Stimulated activated naive CD4-positive, alpha-beta T cell treated with Interleukin-2 at 50 U/mL for 16 hours (primary cell): Measurements from ENCODE around the gene BIK.
A peak's percentile ranks its signal among the peaks of the same experiment; 100 is the strongest.
"Not testable (repeated sequence)": the region's sequence is repeated elsewhere in the genome, so short reads cannot be mapped to it uniquely, and the experiment has no call there.

Experiments used
- DNase-seq: peaks from one replicate; lab custom pipeline; 2025; lab: John Stamatoyannopoulos, UW

Gene BIK

DNA sequence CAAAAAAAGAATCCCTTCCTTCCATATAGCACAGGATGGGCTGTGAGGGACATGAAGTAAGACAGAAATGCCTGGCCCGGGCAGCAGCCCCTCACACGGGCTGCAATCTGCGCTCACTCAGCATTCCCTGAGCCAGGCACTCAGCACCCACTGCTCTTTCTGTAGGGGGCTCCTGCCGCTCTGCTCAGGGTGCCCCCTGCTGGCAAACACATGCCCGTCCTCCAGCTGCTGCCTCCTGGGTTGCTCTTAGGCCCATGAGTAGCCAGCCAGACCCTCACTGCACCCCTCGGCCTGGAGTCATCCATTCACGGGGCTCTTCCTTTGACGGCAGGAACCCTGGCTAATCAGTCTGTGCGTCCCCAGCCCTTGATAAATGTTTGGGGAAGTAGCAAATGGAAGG, 25.7 kb downstream of the BIK start:
- DNase-seq = peak; percentile 12

DNA sequence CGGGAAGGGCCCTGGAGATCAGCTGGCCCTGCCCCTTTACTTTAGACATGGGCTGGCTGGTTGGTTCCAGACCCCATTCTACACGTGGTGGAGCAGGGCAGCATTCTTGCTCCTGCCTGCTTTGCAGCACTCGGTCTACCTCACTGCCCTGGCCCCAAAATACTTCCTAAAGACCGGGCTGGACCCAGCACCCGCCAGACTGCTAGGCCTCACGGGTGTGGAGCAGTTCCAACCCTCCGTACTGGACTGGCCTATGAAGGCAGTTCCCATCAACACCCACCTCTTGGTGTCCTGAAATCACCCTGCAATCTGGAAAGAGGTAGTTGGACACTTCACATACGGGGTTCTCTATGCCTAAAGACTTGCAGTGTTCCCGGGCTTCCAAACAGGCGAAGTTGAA, 26.3 kb downstream of the BIK start:
- DNase-seq = no peak

DNA sequence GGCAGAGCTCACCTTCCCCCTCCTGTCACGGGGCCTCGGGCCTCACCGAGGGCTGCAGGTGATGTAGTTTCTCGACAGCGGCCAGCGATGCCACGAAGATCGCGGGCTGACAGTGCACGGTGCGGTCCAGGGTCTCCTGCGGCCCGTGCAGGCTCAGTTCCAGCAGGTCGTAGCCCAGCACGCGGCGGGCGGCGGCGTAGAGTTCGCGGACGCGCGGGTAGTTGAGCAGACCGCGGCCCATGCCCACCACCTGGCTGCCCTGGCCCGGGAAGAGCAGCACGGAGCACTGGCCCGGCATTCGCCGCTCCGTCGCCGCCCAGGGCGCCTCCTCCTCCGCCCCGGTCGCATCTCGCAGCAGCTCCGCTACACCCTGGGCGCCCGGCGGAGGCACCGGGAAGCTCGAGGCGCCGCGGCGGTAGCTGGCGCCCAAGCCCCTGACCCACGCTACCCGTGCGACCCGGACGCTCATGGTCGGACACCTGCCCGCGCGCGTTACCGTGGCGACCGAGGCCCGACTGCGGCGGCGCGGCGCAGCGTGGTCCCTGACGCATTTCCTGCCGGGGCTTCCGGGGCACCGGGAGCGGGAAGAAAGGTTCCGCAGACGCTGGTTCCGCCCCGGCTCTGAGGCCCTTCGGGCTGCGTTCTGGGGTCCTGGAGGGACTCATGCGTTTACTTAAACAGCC, 32.5 kb downstream of the BIK start, which contains the start of gene MCAT:
TSS of gene MCAT (minus strand) at position 519 of the 683 bp plus-strand sequence. CDS start at position 469, 50 bp downstream.
- peak; percentile 75 for DNase-seq

DNA sequence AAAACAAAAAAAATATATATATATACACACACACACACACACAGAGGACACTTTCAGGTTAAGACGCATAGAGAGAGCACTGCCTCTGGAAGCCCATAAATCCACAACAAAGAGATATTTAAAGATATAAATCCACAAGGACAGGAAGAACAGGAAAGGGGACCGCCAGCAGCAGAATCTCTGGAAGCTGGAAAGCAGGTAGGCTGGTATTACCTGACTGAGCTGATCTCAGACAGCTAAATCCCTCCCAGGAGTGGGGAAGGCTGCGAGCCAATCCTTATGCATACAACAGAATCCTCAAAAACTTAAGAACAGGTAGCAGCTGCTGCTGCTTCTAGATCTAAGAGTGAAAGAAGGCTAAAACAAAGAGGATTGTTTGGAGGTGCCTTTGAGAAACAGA, 34.4 kb downstream of the BIK start:
- DNase-seq = no peak

DNA sequence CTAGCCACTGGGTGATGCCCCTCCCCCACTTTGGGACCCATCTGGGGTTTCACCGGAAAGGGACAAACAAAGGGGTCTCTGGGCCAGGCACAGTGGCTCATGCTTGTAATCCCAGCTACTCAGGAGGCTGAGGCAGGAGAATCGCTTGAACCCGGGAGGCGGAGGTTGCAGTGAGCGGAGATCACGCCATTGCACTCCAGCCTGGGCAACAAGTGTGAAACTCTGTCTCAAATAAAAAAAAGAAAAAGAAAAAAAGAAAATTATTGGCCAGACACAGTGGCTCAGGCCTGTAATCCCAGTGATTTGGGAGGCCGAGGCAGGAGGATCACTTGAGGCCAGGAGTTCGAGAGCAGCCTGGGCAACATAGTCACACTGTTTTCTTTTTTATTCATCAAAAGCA, 34.8 kb downstream of the BIK start:
- not testable (repeated sequence) for DNase-seq

DNA sequence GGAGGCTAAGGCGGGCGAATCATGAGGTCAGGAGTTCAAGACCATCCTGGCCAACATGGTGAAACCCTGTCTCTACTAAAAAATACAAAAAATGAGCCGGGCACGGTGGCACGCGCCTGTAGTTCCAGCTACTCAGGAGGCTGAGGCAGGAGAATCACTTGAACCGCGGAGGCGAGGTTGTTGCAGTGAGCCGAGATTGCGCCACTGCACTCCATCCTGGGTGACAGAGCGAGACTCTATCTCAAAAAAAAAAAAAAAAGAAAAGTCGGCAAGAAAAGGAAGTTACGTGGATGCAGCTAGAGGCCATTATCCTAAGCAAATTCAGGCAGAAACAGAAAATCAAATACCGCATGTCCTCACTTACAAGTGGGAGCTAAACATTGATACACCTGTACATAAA, 35.8 kb downstream of the BIK start:
- not testable (repeated sequence) for DNase-seq

DNA sequence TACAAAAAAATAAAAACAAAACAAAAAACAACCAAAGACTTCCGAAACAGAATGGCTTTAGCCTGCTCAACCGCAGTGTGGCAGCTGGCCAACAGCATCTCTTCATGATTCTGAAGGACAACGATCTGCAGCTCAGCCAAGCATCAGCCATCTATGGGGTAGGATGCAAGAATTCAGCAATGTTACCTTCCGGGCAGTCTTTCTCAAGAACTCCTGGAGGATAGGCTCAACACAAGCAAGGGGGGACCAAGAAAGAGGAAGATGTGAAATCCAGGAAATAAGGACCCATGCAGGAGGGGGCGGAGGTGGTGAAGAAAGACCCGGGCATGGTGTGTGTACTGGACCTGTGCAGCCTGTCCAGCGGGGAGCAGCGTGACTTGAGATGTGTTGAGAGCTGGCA, 37.3 kb downstream of the BIK start:
- DNase-seq = no peak

DNA sequence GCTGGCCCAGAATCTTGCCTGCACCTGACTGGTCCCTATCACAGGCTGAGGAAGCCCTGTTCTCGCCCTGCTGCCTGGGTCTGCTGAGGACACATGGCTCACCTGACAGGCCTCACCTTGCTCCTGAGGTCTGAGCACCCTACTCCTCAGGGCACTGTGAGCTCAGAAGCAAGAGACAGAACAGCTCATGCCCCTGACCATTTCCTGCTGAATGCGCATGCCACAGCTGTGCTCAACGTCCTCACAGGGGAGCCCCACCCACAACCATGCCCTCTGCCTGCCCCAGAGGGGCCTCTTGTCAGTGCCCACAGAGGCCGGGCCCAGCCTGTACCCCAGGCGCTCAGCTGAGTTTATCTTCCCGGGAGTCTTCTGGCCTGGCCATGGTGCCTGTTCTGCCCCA, 38.0 kb downstream of the BIK start:
- no peak for DNase-seq

DNA sequence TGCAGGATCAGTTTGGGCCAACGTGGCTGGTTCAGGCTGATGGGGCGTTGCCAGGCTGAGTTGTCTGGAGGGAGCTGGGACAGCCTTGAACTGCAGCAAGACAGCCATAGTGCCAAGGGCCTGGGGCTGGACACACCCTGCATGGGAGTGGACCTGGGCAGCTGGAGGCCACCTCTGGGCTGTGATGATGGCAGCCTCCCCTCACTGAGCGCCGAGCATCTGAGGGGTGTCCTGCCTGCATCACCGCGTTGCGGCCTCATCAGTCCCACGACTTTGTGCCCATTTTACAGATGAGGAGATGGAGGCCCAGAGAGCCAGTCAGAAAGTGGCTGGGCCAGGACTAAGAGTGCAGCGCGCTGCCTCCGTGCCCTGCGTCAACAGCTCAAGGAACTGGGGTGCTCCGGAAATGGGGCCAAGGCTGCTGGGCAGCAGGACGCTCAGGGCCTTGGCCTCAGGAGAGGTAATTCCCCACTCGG, 40.2 kb downstream of the BIK start:
- DNase-seq = no peak

DNA sequence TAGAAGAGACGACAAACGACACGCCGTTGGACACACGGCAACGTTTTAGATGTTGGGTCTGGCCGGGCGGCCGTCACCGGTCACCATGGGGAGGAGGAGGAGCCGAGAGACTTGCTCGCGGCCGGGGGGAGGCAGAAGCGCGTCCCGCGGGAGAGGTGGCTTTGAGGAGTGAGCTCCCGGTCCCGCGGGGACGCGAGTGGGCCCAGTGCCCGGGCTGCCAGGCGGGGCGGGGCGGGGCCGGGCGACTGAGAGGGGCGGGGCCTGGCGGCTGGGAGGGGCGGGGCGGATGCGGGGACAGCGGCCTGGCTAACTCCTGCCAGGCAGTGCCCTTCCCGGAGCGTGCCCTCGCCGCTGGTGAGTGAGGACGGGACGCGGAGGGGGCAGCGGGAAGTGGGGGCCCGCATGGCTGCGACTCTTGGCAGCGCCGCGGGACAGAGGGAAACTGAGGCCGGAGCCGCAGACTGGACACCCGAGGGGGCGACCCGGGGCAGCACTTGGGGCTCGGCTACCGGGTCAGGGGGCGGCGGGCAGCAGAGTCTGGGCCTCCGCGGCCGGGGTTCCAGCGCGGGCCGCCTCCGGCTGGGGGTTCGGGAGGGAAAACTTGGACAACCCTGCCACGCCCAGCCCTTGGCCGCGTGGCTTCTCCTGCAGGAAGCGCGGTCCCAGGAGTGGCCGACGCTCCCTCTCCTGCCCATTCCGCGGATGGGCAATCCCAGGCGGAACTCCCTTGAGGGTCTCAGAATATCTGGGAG, 40.9 kb downstream of the BIK start, which contains the start of gene TSPO:
TSS of gene TSPO (plus strand) at position 309 of the 752 bp plus-strand sequence. CDS start 7,680 bp downstream, outside the sequence.
- peak; percentile 62 for DNase-seq

DNA sequence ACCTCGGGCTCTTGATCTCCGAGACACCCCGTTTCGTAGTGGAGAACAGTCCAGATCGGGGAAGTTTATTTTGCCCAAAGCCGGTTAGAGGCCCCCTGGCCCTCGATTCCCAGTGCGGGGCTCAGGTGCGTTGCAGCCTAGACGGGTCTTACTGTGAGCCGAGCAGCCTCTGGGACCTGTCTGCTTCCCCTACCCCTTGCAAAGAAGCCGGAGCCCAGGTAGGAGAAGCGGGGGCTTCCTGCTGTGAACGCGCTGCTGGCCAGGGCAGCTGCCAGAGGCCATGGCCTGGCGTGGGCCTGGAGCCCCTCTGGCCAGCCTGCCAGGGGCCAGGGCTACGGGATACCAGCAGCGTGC, 41.4 kb downstream of the BIK start:
- DNase-seq = peak; percentile 11

DNA sequence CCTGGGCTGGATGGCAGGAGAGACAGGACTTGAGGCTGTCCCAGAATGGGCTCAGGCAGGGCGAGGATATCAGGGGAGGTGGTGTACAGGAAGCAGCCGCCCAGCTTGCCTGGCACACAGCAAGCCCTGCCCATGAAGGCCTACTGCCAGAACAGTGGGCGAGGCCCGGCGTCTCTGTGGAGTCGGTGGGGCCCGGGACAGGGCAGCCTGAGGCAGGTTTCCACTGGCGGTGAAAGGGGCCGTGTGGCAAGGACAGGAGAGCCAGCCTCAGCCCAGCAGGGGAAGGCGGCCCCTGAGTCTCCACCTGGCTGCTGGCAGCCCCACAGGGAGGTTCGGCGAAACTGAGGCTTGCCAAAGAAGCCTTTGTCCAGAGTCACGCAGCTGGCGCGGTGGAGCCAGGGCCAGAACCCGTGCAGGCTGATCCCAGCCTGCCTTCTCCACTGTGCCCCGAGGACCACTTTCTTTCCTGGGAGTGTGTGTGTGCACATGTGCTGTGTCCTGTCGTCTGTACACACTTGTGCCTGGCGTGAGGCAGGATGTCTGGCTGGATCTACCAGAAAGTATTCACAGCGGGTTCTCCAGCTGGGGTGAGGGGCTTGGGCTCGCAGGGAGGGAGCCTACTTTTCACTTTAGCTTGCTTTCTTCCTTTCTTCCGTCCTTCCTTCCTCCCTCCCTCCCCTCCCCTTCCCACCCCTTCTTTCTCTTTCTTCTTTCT, 42.0 kb downstream of the BIK start:
- DNase-seq = peak; percentile 61

DNA sequence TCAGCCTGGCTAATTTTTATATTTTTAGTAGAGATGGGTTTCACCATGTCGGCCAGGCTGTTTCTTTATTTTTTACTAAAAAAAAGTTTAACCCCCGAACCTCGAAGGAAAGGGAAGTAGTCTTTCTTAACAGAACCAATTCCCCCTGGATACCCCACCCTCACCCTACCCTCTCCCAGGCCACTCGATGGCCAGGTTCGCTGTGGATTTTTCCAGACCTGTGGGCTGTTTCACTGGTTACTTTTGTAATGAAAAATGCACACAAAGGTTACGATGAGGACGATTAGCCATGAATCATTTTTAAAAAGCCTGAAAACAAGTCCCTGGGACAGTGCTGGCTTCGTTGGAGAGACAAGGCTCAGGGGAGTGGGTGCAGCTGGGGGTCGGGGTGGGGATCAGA, 43.3 kb downstream of the BIK start:
- DNase-seq = no peak

DNA sequence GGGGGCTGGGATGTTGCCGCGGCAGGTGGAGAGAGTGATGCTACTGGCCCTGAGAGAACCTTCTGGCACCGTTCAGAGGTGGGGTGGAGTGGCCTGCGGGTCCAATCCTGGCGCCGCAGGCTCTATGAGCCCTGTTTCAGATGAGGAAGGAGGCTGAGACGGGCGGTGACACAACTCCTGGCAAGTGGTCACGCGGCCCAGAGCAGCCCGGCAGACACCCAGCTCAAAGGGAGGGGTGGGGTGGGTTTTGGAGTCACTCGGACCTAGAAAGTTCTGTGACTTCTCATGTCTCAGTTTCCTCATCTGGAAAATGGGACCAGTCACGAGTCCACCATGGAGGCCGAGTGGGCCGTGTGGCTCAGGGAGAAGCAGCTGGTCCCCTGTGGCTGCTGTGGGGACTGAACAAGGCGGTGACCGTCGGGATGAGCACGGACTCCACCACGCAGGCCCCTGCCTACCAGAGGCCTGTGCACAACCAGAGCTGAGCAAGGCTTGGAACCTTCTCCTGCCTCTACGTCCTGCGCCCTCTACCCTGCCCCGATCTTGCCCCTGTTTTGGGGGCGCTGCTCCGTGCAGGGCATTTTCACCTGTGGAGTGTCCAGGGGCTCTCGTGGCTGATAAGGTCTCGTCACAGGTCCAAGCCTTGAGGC, 44.5 kb downstream of the BIK start:
- DNase-seq = no peak

DNA sequence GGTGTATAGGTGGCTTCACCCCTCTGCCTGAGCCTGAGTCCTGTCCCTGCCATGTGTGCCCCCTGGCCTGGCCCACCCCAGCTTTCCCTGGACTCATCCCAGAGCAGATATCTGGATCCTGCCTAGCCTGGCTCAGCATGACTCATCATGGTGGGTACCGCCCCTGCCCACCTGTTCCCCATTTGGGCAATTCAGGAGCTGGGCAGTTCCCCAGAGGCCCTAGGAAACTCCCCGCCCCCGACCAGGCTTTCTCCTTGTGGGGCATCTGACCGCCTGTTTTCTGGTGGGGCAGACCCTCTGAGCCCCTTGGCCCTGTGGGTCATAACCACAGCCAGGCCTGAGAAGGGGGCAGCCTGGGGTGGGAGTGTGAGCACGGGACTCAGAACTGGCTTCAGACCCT, 45.2 kb downstream of the BIK start:
- no peak for DNase-seq

DNA sequence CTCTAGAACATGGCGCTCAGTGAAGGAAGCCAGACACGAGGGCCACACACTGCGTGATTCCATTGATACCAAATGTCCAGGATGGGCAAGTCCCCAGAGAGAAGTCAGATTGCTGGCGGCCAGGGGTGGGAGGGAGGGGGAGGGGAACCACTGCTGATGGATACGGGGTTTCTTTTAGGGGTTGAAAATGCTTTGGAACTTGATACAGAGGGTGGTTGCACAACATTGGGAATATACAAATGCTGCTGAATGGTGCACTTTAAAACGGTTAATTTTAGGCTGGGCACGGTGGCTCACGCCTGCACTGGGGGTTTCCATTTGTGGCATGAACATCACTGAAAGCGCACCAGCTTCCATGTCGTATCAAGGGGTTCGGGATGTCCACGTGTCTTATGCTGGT, 45.9 kb downstream of the BIK start:
- no peak for DNase-seq

DNA sequence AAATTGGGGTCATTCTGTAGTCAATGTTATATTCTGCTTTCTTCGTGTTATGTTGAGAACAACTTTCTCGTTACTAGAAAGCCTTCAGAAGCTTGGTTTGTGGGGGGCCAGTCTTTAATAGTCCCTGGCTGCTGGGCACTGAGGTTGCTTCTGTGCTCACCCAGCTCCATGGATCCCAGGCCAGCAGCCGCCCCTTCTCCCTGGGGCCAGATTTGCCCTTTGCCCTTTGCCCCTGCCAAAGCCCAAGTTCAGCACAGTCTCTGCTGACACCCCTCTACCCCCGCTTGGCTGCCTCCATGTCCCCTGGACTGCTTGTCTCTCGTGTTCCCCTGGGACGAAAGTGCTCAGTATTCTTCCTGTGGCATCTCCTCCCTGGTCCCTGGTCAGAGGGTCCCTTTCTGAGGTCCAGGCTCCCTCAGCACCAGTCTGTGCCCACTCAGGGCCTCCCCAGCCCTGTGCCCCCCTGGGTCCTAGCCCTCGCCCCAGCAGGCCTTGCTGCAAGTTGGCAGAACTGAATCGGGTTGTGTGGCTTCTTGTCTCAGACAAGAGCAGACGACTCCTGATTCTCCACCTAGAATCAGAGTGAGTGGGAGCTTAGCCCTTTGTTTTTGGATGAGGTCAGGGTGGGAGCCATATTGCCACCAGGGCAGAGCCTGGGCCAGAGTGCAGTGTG, 47.5 kb downstream of the BIK start:
- no peak for DNase-seq

DNA sequence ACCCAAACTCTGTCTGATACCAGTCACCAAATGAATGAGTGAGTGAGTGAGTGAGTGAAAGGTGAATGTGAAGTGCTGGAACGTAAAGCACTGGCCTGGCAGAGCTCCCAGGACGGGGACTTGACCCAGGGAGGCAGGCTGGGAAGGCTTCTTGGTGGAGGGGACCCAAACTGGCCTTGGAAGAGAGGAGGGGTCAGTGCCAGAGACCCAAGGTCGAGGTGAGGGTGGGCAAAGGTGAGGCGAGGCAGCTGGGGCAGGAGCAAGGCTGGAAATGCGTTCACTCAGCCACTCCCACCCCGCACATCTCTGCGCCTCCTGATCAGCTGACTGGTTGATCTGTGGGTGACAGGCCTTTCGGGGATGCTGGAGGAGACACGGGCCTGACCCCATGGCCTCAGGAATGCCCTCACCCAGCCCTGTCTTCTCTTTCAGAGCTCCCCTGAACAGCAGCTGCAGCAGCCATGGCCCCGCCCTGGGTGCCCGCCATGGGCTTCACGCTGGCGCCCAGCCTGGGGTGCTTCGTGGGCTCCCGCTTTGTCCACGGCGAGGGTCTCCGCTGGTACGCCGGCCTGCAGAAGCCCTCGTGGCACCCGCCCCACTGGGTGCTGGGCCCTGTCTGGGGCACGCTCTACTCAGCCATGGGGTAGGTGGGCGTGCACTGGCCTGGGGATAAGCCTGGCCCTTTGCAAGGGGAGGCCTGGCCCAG, 48.4 kb downstream of the BIK start:
- no peak for DNase-seq

DNA sequence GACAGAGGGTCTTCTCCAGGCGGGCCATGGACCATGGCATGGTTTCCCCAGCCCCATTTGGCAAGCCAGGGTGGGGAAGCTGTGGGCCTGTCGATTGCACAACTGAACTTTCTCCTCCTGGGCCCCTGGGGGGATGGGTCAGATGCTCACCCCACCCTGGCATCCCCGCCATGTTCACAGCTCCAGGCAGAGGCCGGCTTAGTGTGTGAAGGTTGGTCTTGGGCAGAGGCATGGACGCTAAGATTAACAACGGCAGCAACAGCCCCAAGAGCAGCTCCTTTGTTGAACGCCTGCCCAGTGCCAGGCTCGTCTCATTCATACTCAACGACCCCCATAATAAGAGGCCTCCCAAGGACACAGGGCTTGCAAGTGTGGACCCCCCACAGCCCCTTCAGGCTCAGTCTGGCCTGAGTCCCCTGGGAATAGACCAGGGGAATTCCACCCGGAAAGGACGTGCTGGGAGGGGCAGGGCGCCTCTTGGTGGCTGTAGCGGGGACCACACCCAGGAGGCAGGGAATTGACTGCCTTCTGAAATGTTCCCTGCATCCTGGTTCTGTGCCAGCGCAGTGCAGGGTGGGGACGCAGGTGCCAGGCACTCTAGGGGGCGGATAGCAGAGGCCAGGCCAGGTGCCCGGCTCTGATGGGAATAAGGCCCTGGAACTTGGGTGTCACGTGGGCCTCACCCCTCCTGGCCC, 49.1 kb downstream of the BIK start:
- DNase-seq = no peak

DNA sequence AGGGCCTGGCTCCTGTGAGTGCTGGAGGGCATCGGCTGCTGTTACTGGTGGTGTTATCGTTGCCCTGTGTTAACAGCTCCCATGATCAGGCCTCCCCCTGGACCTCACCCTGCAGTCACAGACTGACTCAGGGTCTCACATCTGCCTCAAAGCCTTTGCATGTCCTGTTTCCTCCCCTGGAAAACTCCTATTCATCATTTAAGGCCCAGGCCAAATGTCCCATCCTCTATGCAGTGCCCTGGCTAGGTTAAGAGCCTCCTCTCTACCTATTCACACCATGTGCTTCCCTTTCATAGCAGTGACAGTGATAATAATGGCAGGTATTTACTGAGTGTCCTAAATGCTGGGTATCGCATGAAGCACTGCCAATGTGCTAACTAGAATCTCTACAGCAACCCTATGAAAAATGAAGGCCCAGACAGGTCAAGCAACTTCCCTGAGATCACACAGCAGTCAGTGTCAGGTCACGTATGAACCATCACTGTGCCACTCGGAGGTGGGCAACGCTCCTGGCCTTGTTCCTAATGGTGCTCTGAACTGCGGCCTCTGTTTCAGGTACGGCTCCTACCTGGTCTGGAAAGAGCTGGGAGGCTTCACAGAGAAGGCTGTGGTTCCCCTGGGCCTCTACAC, 50.1 kb downstream of the BIK start:
- no peak for DNase-seq
